IPS-18a (cell line): Measurements from ENCODE around the gene CD207.
"Not testable (repeated sequence)": the region's sequence is repeated elsewhere in the genome, so short reads cannot be mapped to it uniquely, and the experiment has no call there.

Experiments
- H3K27ac ChIP-seq: one replicate; pipeline ENCODE4 v1.5.1; 2013; ENCODE audit warnings: low read length
- H3K27me3 ChIP-seq: one replicate; pipeline ENCODE4 v1.6.1; 2013; ENCODE audit warnings: mild to moderate bottlenecking, low read length; ENCODE audit not compliant: control insufficient read depth, insufficient read depth
- H3K36me3 ChIP-seq: one replicate; pipeline ENCODE4 v1.6.1; 2013; ENCODE audit warnings: low read depth, low read length; ENCODE audit not compliant: control insufficient read depth
- H3K4me1 ChIP-seq: one replicate; pipeline ENCODE4 v1.6.1; 2013; ENCODE audit warnings: low read depth, low read length; ENCODE audit not compliant: control insufficient read depth
- H3K4me3 ChIP-seq: one replicate; pipeline ENCODE4 v1.5.1; 2013; ENCODE audit warnings: low read length
- H3K9ac ChIP-seq: one replicate; pipeline ENCODE4 v1.6.1; 2013; ENCODE audit warnings: mild to moderate bottlenecking, low read length, moderate library complexity
- H3K9me3 ChIP-seq: one replicate; pipeline ENCODE4 v1.6.1; 2013; ENCODE audit warnings: low read depth, low read length; ENCODE audit not compliant: control insufficient read depth

Gene CD207

GRCh38 chr2:70835643-70836042 is at the start of gene CD207:
Gene CD207 (minus strand): TSS chr2:70835816. CDS start chr2:70835776, 40 bp downstream.
- H3K9ac ChIP-seq = no peak within 1 kb of the TSS
- no peaks in the 10 kb centered on the region for H3K27me3 ChIP-seq
- H3K4me1 ChIP-seq = no peaks in the 10 kb centered on the region
- H3K9me3 ChIP-seq = no peaks in the 10 kb centered on the region
- H3K36me3 ChIP-seq = no peaks in the 10 kb centered on the region
- no peak within 1 kb of the TSS for H3K27ac ChIP-seq
- no peak within 1 kb of the TSS for H3K4me3 ChIP-seq

GRCh38 chr2:70878543-70878942 is 42.9 kb upstream of the CD207 start:
- not testable (repeated sequence) for H3K4me3 ChIP-seq, H3K4me1 ChIP-seq, H3K9ac ChIP-seq, H3K27ac ChIP-seq, H3K36me3 ChIP-seq, H3K9me3 ChIP-seq
- peaks cover 83% of the 10 kb centered on the region for H3K27me3 ChIP-seq

- not testable (repeated sequence) for H3K4me3 ChIP-seq, H3K36me3 ChIP-seq, H3K9ac ChIP-seq, H3K4me1 ChIP-seq, H3K9me3 ChIP-seq, H3K27ac ChIP-seq
- H3K27me3 ChIP-seq = peaks cover 85% of the 10 kb centered on the region
These were observed 40.5 kb upstream of the CD207 start for GRCh38 chr2:70876138-70876537.

- H3K27me3 ChIP-seq = peaks cover 73% of the 10 kb centered on the region
- no peaks in the 10 kb centered on the region for H3K4me1 ChIP-seq
- H3K9me3 ChIP-seq = no peaks in the 10 kb centered on the region
- H3K27ac ChIP-seq = no peak overlapping the region
- no peak overlapping the region for H3K4me3 ChIP-seq
- H3K36me3 ChIP-seq = no peaks in the 10 kb centered on the region
- H3K9ac ChIP-seq = no peak overlapping the region
These were observed 37.9 kb upstream of the CD207 start for GRCh38 chr2:70873541-70873940.

GRCh38 chr2:70871398-70872211 is 36.0 kb upstream of the CD207 start:
- no peak overlapping the region for H3K27ac ChIP-seq
- peaks cover 58% of the 10 kb centered on the region for H3K27me3 ChIP-seq
- no peaks in the 10 kb centered on the region for H3K4me1 ChIP-seq
- H3K9ac ChIP-seq = no peak overlapping the region
- no peaks in the 10 kb centered on the region for H3K9me3 ChIP-seq
- no peak overlapping the region for H3K4me3 ChIP-seq
- no peaks in the 10 kb centered on the region for H3K36me3 ChIP-seq

GRCh38 chr2:70870790-70871189 is 35.2 kb upstream of the CD207 start:
- Histone ChIP-seq H3K9me3 (no peaks in the 10 kb centered on the region), H3K36me3 (no peaks in the 10 kb centered on the region), H3K27me3 (peaks cover 49% of the 10 kb centered on the region), H3K4me3 (no peak overlapping the region), H3K9ac (no peak overlapping the region), H3K27ac (no peak overlapping the region), H3K4me1 (no peaks in the 10 kb centered on the region)

GRCh38 chr2:70868970-70869369 is 33.4 kb upstream of the CD207 start:
- no peak overlapping the region for H3K27ac ChIP-seq
- H3K4me3 ChIP-seq = no peak overlapping the region
- H3K36me3 ChIP-seq = no peaks in the 10 kb centered on the region
- no peak overlapping the region for H3K9ac ChIP-seq
- H3K4me1 ChIP-seq = no peaks in the 10 kb centered on the region
- H3K9me3 ChIP-seq = no peaks in the 10 kb centered on the region
- peaks cover 45% of the 10 kb centered on the region for H3K27me3 ChIP-seq

- Histone ChIP-seq H3K9me3 (no peaks in the 10 kb centered on the region), H3K27ac (no peak overlapping the region), H3K9ac (no peak overlapping the region), H3K36me3 (no peaks in the 10 kb centered on the region), H3K4me3 (no peak overlapping the region), H3K4me1 (no peaks in the 10 kb centered on the region), H3K27me3 (peaks cover 58% of the 10 kb centered on the region)
These were observed 26.4 kb upstream of the CD207 start for GRCh38 chr2:70861777-70862625.

- Histone ChIP-seq H3K9me3 (no peaks in the 10 kb centered on the region), H3K36me3 (no peaks in the 10 kb centered on the region), H3K27me3 (peaks cover 25% of the 10 kb centered on the region), H3K9ac (no peak overlapping the region), H3K4me3 (no peak overlapping the region), H3K27ac (no peak overlapping the region), H3K4me1 (no peaks in the 10 kb centered on the region)
These were observed 20.1 kb upstream of the CD207 start for GRCh38 chr2:70855667-70856066.

- peaks cover 12% of the 10 kb centered on the region for H3K27me3 ChIP-seq
- H3K36me3 ChIP-seq = no peaks in the 10 kb centered on the region
- no peak overlapping the region for H3K9ac ChIP-seq
- H3K4me3 ChIP-seq = no peak overlapping the region
- no peaks in the 10 kb centered on the region for H3K9me3 ChIP-seq
- H3K4me1 ChIP-seq = no peaks in the 10 kb centered on the region
- no peak overlapping the region for H3K27ac ChIP-seq
These were observed 18.8 kb upstream of the CD207 start for GRCh38 chr2:70854411-70854810.

- no peak overlapping the region for H3K27ac ChIP-seq
These were observed 17.2 kb upstream of the CD207 start for GRCh38 chr2:70852824-70853223.

More at GRCh38 chr2:70852824-70853223, 17.2 kb upstream of the CD207 start:
- Histone ChIP-seq H3K4me3 (no peak overlapping the region), H3K9me3 (no peaks in the 10 kb centered on the region), H3K27me3 (peaks cover 7% of the 10 kb centered on the region), H3K4me1 (no peaks in the 10 kb centered on the region), H3K9ac (no peak overlapping the region), H3K36me3 (no peaks in the 10 kb centered on the region)
